HepG2 (cell line): ENCODE measurements around the gene POLN. TPM values are rescaled to one million over a fixed set of nuclear protein-coding genes. Genes with fewer than 3 reads are reported as not detected.

Experiments used
- ATAC-seq: fragments of 200-7000 bp; cut with Tn5 transposase; 3 replicates; pipeline ENCODE4 v1.9.1; 2020; ENCODE audit warnings: mild to moderate bottlenecking, moderate library complexity
- BruUV-seq: library from RNA; stranded (reverse); fragments of 400-500 nt; replicated peaks from 2 replicates; lab custom pipeline; 2021; lab: Mats Ljungman, UMichigan
- CTCF ChIA-PET: fragments of 300-600 bp; formaldehyde crosslinking; extraction: SDS; loops from one replicate; lab custom pipeline; 2021; ENCODE audit warnings: low total read pairs, inconsistent platforms, low intra/inter-chr PET ratio; lab: Yijun Ruan, JAX
- POLR2A ChIA-PET: fragments of 350-600 bp; sonication (Branson Sonifier 250); formaldehyde crosslinking; loops from one replicate; lab custom pipeline; 2020; ENCODE audit warnings: antibody characterized with exemption, inconsistent platforms; lab: Yijun Ruan, JAX
- DNase-seq: peaks from one replicate; pipeline ENCODE4 v3.0.0-alpha.2; 2015; ENCODE audit warnings: low spot score
- FAIRE-seq: peaks from 3 replicates; lab custom pipeline; 2011; peaks lifted over from hg19 to GRCh38; lab: Jason Lieb, UNC
- H2AFZ ChIP-seq: one replicate; pipeline ENCODE4 v1.6.1; 2011; ENCODE audit warnings: low read length, inconsistent platforms
- H3K27ac ChIP-seq: fragments of 300-600 bp; 3 replicates; pipeline ENCODE4 v1.8.0; 2011; ENCODE audit warnings: mixed run types, mild to moderate bottlenecking, mixed read lengths, low read length, inconsistent platforms; ENCODE audit not compliant: insufficient read depth; ENCODE audit errors: extremely low read length
- H3K27me3 ChIP-seq, 2 experiments: fragments of 200-600 bp in 1 of 2; 2 replicates in 1 of 2; 3 replicates in 1 of 2; pipeline versions ENCODE4 v1.6.0 to v1.8.0; 2011; ENCODE audit warnings: low read length in 2 of 2, mild to moderate bottlenecking in 2 of 2, moderate library complexity in 2 of 2, inconsistent platforms in 1 of 2; ENCODE audit not compliant: insufficient read depth in 2 of 2, control insufficient read depth in 1 of 2
- H3K36me3 ChIP-seq, 2 experiments: fragments of 200-600 bp in 1 of 2; replicated peaks in 1 of 2; 2 replicates in 1 of 2; 3 replicates in 1 of 2; pipeline versions ENCODE4 v1.5.1 to v1.8.0; 2011; ENCODE audit warnings: low read length in 2 of 2, inconsistent platforms in 1 of 2; ENCODE audit not compliant: insufficient read depth in 2 of 2, control insufficient read depth in 1 of 2
- H3K4me1 ChIP-seq: 2 replicates; pipeline ENCODE4 v1.5.1; 2012; ENCODE audit warnings: low read length, inconsistent platforms; ENCODE audit not compliant: insufficient read depth
- H3K4me2 ChIP-seq: 2 replicates; pipeline ENCODE4 v1.6.0; 2011; ENCODE audit warnings: low read depth, low read length, inconsistent platforms
- H3K4me3 ChIP-seq, 3 experiments: fragments of 200-600 bp in 1 of 3; sonication (generic), shearing (Covaris generic) in 1 of 3; replicated peaks in 1 of 3; 2 replicates each; pipeline ENCODE4 v1.5.1; 2011 to 2016; ENCODE audit warnings: low read length in 3 of 3, inconsistent platforms in 2 of 3, low read depth in 2 of 3, mild to moderate bottlenecking in 2 of 3, control low read depth in 1 of 3, mixed read lengths in 1 of 3; ENCODE audit not compliant: insufficient read depth in 1 of 3
- H3K79me2 ChIP-seq: one replicate; pipeline ENCODE4 v1.6.1; 2011; ENCODE audit warnings: low read length, inconsistent platforms; ENCODE audit not compliant: insufficient read depth
- H3K9ac ChIP-seq: 2 replicates; pipeline ENCODE4 v1.6.0; 2011; ENCODE audit warnings: mild to moderate bottlenecking, low read depth, low read length, inconsistent platforms; ENCODE audit not compliant: insufficient read depth
- H3K9me3 ChIP-seq: 2 replicates; pipeline ENCODE4 v1.5.1; 2012; ENCODE audit warnings: mild to moderate bottlenecking, low read length
- H4K20me1 ChIP-seq: 2 replicates; pipeline ENCODE4 v1.6.0; 2011; ENCODE audit warnings: inconsistent platforms, mild to moderate bottlenecking, low read length, moderate library complexity; ENCODE audit not compliant: insufficient read depth
- AGO1 ChIP-seq: fragments of 200-400 bp; formaldehyde crosslinking; IDR thresholded peaks from 2 replicates; pipeline ENCODE4 v1.6.1; 2017; ENCODE audit warnings: mild to moderate bottlenecking, low read depth, low read length, moderate library complexity; ENCODE audit not compliant: poor library complexity, severe bottlenecking
- ATF1 ChIP-seq: IDR thresholded peaks from 2 replicates; pipeline ENCODE4 v1.6.1; 2016; ENCODE audit warnings: mild to moderate bottlenecking, control low read depth
- BCL3 ChIP-seq: sonication (generic); formaldehyde crosslinking; IDR thresholded peaks from 2 replicates; pipeline ENCODE4 v1.5.1; 2020; ENCODE audit warnings: mild to moderate bottlenecking, missing genetic modification reagents, moderate library complexity
- CEBPB ChIP-seq: IDR thresholded peaks from 2 replicates; pipeline ENCODE4 v1.6.1; 2011; ENCODE audit warnings: low read depth, low read length, improper control_type of control experiment, borderline replicate concordance
- CEBPG ChIP-seq: IDR thresholded peaks from 2 replicates; pipeline ENCODE4 v1.6.1; 2016
- FUBP1 ChIP-seq: sonication (generic); formaldehyde crosslinking; IDR thresholded peaks from 2 replicates; pipeline ENCODE4 v1.5.1; 2020; ENCODE audit warnings: missing genetic modification reagents, mild to moderate bottlenecking, borderline replicate concordance
- HNF4A ChIP-seq: sonication (generic); formaldehyde crosslinking; IDR thresholded peaks from 2 replicates; pipeline ENCODE4 v1.4.0; 2020; ENCODE audit warnings: missing genetic modification reagents
- JARID2 ChIP-seq: sonication (generic); formaldehyde crosslinking; IDR thresholded peaks from 2 replicates; pipeline ENCODE4 v1.8.1; 2023; ENCODE audit warnings: missing genetic modification reagents, inconsistent platforms; ENCODE audit not compliant: insufficient replicate concordance
- NFYC ChIP-seq: IDR thresholded peaks from 2 replicates; pipeline ENCODE4 v1.6.1; 2016; ENCODE audit warnings: missing genetic modification reagents, missing compliant biosample characterization
- SAFB2 ChIP-seq: sonication (generic); formaldehyde crosslinking; IDR thresholded peaks from 2 replicates; pipeline ENCODE4 v1.5.1; 2020; ENCODE audit warnings: missing genetic modification reagents, low read depth, mild to moderate bottlenecking, borderline replicate concordance
- YEATS4 ChIP-seq: sonication (generic); formaldehyde crosslinking; IDR thresholded peaks from 2 replicates; pipeline ENCODE4 v1.4.0; 2020; ENCODE audit warnings: missing genetic modification reagents, borderline replicate concordance
- ZNF12 ChIP-seq: sonication (generic); formaldehyde crosslinking; IDR thresholded peaks from 2 replicates; pipeline ENCODE4 v1.5.0; 2020; ENCODE audit warnings: missing genetic modification reagents
- ZNF740 ChIP-seq: sonication (generic); formaldehyde crosslinking; IDR thresholded peaks from 2 replicates; pipeline ENCODE4 v1.4.0; 2020; ENCODE audit warnings: missing genetic modification reagents
- ZUFSP ChIP-seq: sonication (generic); formaldehyde crosslinking; IDR thresholded peaks from 2 replicates; pipeline ENCODE4 v1.9.0; 2021; ENCODE audit warnings: missing genetic modification reagents, mild to moderate bottlenecking, borderline replicate concordance
- WGBS: methylation state at CpG from one replicate; pipeline ENCODE4 v1.1.6; 2017; ENCODE audit warnings: low lambda C conversion rate; 5-methylcytosine and 5-hydroxymethylcytosine counted together
- in situ Hi-C: cut with HindIII; loops from 2 replicates; pipeline ENCODE4 v1.10.0; 2017; ENCODE audit warnings: low pct_unique_long_range_greater_than_20kb; ENCODE audit not compliant: extremely low pct_ligation_motif_present
- intact Hi-C: fragments of 100-400 bp; cut with micrococcal nuclease; formaldehyde crosslinking; loops from one replicate; pipeline ENCODE4 v1.10.0; 2022; ENCODE audit not compliant: unreplicated experiment
- polyA plus RNA-seq, 8 experiments: library from polyadenylated mRNA; depleted of rRNA in 3 of 8; stranded (reverse) in 7 of 8; unstranded in 1 of 8; fragments of >200 nt; fragmentation: Illumina TruSeq in 4 of 8; extraction: Trizol in 4 of 8; gene quantifications; 2 replicates each; pipeline versions ENCODE4 v1.2.1 to v1.2.3, GENCODE V29; 2011 to 2016; ENCODE audit warnings: low read depth in 4 of 8, missing spikeins in 1 of 8, mixed read lengths in 1 of 8; ENCODE audit not compliant: insufficient read depth in 1 of 8
- total RNA-seq, 5 experiments: library from RNA; depleted of rRNA; stranded (reverse); fragments of >200 nt; fragmentation: Illumina TruSeq; extraction: Trizol; gene quantifications; 2 replicates each; pipeline ENCODE4 v1.2.3, GENCODE V29; 2016; ENCODE audit warnings: low read depth in 1 of 5

Gene POLN
- total and polyA plus RNA-seq, 2 of the 13 experiments (the other 11 are each of a cell fraction or from before 2014, with no cell fraction given), result 0.93 to 1.5 TPM

- WGBS, result 9% methylated on average over 7 of the region's 7 CpGs
- H3K4me1 ChIP-seq, result peaks cover 28% of the 10 kb centered on the region
- peak; percentile 76 for ATAC-seq
- intact Hi-C loops (loop anchor here (5.0 kb wide), 1 partner anchor 78 kb away; no protein-coding TSS in a partner anchor), in situ Hi-C loops (no loop called here)
- no peaks in the 10 kb centered on the region for H3K9me3 ChIP-seq
- no peak overlapping the region for H3K4me2 ChIP-seq
- ChIA-PET POLR2A (no interaction called here), CTCF (no interaction called here)
- no peak overlapping the region for H3K9ac ChIP-seq
- no peaks in the 10 kb centered on the region for H3K36me3 ChIP-seq
- peak; percentile 20 for DNase-seq
- H4K20me1 ChIP-seq, result no peaks in the 10 kb centered on the region
- BruUV-seq, result no TSS peak
- H3K27me3 ChIP-seq, result no peaks in the 10 kb centered on the region
- FAIRE-seq, result no peak
- TF ChIP-seq ZNF12 (CRISPR knock-in tag), result 0 out of 2 replicates have a peak, but pooled peaks have one; percentile 58
- peak; percentile 59 for TF ChIP-seq HNF4A (CRISPR knock-in tag)
- TF ChIP-seq CEBPB, result peak; percentile 88
- no peak for TF ChIP-seq FUBP1
- TF ChIP-seq CEBPG (CRISPR knock-in tag), result peak; percentile 47; the same call in 1 of the 2 replicates
- no peak overlapping the region for H3K4me3 ChIP-seq
- H3K79me2 ChIP-seq, result no peaks in the 10 kb centered on the region
- H2AFZ ChIP-seq, result no peak overlapping the region
- H3K27ac ChIP-seq, result no peak overlapping the region
Measured at GRCh38 chr4:2165391-2165790, 76.5 kb downstream of the POLN start.

GRCh38 chr4:2163311-2163821, 78.6 kb downstream of the POLN start:
- BruUV-seq, result no TSS peak
- H3K4me2 ChIP-seq, result no peak overlapping the region
- intact Hi-C loops (no loop called here), in situ Hi-C loops (no loop called here)
- H3K79me2 ChIP-seq, result no peaks in the 10 kb centered on the region
- no peak overlapping the region for H3K4me3 ChIP-seq
- no peaks in the 10 kb centered on the region for H3K9me3 ChIP-seq
- 75% methylated on average over 19 of the region's 19 CpGs for WGBS
- FAIRE-seq (no peak), DNase-seq (no peak), ATAC-seq (no peak)
- ChIA-PET CTCF (no interaction called here), POLR2A (no interaction called here)
- no peaks in the 10 kb centered on the region for H4K20me1 ChIP-seq
- no peak overlapping the region for H2AFZ ChIP-seq
- no peaks in the 10 kb centered on the region for H3K36me3 ChIP-seq
- peaks cover 18% of the 10 kb centered on the region for H3K4me1 ChIP-seq
- H3K27me3 ChIP-seq, result no peaks in the 10 kb centered on the region; a peak in 1 of 5 replicates
- no peak overlapping the region for H3K27ac ChIP-seq
- H3K9ac ChIP-seq, result no peak overlapping the region
- TF ChIP-seq NFYC (CRISPR knock-in tag) (no peak), ZNF740 (CRISPR knock-in tag) (no peak), YEATS4 (CRISPR knock-in tag) (no peak), ATF1 (CRISPR knock-in tag) (no peak), JARID2 (no peak), BCL3 (no peak), AGO1 (no peak), SAFB2 (CRISPR knock-in tag) (no peak), ZUFSP (CRISPR knock-in tag) (no peak)
